GM19397 (cell line): ENCODE measurements around the gene LRRC4B.

Experiments used
- ATAC-seq: cut with Tn5 transposase; IDR thresholded peaks from one replicate; pipeline ENCODE4 v1.9.1; 2021; ENCODE audit warnings: mild to moderate bottlenecking, moderate library complexity; ENCODE audit not compliant: unreplicated experiment

LRRC4B gene

GRCh38 chr19:50467566-50467965 lies 100.7 kb downstream of the LRRC4B start:
- no peak for ATAC-seq
